SH-SY5Y (cell line): ENCODE results near the gene SLC24A3.

Experiments used
- GATA2 ChIP-seq: IDR thresholded peaks from 2 replicates; pipeline ENCODE4 v1.6.1; 2011; ENCODE audit warnings: mild to moderate bottlenecking, low read depth, low read length
- GATA3 ChIP-seq: IDR thresholded peaks from 2 replicates; pipeline ENCODE4 v1.6.1; 2011; ENCODE audit warnings: low read depth, mild to moderate bottlenecking, low read length, moderate library complexity

DNA sequence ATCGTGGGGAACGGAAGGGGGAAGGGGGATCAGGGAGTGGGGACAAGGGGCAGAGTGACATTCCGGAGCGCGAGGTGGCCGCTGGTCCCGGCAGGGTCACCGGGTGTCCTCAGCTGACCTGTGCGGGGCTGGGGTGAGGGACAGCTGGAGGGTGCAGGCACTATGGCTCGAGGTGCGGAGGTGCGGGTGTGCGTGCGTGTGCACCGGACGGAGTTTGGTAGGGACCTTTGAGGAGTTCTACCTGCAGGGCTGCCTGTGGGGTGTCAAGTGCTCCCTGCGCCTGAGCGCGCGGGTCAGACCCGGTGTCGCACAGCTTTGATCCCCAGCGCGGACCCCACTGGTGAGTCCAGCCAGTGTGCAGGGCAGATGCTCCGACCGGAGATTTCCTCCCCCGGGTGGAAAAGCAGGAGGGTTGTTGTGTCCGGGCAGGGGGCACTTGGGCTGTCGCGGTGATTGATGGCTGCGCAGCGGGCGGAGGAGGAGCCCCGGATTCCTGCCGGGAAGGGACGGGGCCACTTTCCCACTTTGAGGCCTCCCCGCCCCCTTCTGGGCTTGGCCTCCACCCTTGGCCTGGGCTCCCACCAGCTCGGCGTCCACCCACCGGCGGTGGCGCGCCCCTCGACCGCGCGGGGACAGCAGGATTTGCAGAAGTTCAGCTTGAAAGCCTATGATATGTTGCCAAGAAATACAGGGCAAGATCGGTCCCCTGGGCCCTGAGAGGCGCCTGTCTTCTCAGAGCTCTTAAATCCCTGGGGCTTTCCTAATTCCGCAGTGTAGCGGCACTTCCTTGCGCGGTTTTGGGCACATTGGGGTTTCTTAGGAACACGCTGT lies 546.3 kb downstream of the SLC24A3 start:
- no peak for TF ChIP-seq GATA2
- TF ChIP-seq GATA3 = no peak
